ENCODE data around the gene PIGBOS1. TPM values are rescaled to one million over a fixed set of nuclear protein-coding genes. Genes with fewer than 3 reads are reported as not detected.
"Not testable (repeated sequence)": the region's sequence is repeated elsewhere in the genome, so short reads cannot be mapped to it uniquely, and the experiment has no call there.

PIGBOS1 gene
- total RNA-seq, 1 donor from 2014 or later: 12.3 TPM

DNA sequence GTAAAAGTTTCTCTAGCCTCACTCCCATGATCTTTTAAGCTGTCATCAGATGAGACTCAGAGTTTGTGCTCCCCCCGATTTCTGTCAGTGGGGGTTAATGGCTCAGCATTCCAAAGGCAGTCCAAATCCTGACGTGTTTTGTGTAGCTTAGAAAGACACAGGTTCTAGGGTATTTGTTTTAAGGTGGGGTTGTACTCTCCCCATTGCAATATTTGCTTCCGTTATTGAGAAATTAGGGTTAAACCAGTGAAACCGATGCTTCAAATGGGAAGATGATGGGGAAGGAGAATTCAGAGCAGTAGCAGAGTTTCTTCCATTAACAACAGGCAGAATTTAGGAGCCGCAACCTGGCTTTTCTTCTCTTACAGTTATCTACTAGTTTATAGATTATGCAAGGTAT lies 3.5 kb upstream of the PIGBOS1 start:
- Mint-ChIP-seq H3K36me3 (no peaks in the 10 kb centered on the region), H3K9me3 (no peaks in the 10 kb centered on the region), H3K4me3 (no peak overlapping the region), H3K27me3 (ENCODE audit: insufficient read depth, low read depth) (peaks cover 5% of the 10 kb centered on the region), H3K27ac (no peak overlapping the region), H3K4me1 (peaks cover 12% of the 10 kb centered on the region)
- Histone ChIP-seq H4K20me1 (ENCODE audit: low read depth) (no peaks in the 10 kb centered on the region), H3K27me3 (no peaks in the 10 kb centered on the region), H3K4me2 (peak overlapping the region; percentile 6), H2AFZ (replicated peaks) (no peak overlapping the region), H3K36me3 (no peaks in the 10 kb centered on the region), H3K9me3 (ENCODE audit: low read depth) (no peaks in the 10 kb centered on the region), H3F3A (ENCODE audit: low read depth) (peaks cover 10% of the 10 kb centered on the region), H3K27ac (no peak overlapping the region), H3K79me2 (ENCODE audit: low read depth) (peaks cover 31% of the 10 kb centered on the region), H3K4me1 (peaks cover 12% of the 10 kb centered on the region), H3K4me3 (no peak overlapping the region), H3K9ac (no peak overlapping the region)
- TF ChIP-seq EZH2phosphoT487 (IDR thresholded peaks at IDR 0.05): no peak
- peak; percentile 2 for DNase-seq (ENCODE audit: low spot score)

DNA sequence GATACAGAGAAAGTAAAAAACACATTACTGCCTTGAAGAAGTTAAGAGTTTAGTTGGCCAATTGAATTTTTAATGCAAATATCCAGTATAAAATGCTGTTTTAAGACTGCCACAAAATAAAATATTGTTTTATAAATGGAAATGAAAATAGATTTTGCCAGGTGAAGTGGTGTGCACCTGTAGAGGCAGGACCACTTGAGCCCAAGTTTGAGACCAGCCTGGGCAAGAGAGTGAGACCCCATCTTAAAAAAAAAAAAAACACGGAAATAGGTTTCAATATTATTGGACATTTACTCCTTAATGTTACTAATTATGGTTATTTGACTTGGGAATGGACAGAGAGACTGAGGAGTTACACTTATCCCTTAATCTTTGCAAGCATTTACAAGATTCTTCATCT lies 2.0 kb upstream of the PIGBOS1 start:
- H3K9me3 ChIP-seq (ENCODE audit: low read depth): no peaks in the 10 kb centered on the region
- no peak overlapping the region for H3K4me2 ChIP-seq
- H4K20me1 ChIP-seq (ENCODE audit: low read depth): no peaks in the 10 kb centered on the region
- H3K9ac ChIP-seq: no peak overlapping the region
- H3K4me3 ChIP-seq: no peak overlapping the region
- H3K36me3 ChIP-seq: no peaks in the 10 kb centered on the region
- peaks cover 10% of the 10 kb centered on the region for H3F3A ChIP-seq (ENCODE audit: low read depth)
- TF ChIP-seq EZH2 (IDR thresholded peaks at IDR 0.05) (no peak), EZH2phosphoT487 (IDR thresholded peaks at IDR 0.05) (no peak)
- TF ChIP-seq, protein P1, sequence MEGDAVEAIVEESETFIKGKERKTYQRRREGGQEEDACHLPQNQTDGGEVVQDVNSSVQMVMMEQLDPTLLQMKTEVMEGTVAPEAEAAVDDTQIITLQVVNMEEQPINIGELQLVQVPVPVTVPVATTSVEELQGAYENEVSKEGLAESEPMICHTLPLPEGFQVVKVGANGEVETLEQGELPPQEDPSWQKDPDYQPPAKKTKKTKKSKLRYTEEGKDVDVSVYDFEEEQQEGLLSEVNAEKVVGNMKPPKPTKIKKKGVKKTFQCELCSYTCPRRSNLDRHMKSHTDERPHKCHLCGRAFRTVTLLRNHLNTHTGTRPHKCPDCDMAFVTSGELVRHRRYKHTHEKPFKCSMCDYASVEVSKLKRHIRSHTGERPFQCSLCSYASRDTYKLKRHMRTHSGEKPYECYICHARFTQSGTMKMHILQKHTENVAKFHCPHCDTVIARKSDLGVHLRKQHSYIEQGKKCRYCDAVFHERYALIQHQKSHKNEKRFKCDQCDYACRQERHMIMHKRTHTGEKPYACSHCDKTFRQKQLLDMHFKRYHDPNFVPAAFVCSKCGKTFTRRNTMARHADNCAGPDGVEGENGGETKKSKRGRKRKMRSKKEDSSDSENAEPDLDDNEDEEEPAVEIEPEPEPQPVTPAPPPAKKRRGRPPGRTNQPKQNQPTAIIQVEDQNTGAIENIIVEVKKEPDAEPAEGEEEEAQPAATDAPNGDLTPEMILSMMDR (IDR thresholded peaks at IDR 0.05): no peak
- no peak for DNase-seq (ENCODE audit: low spot score)
- H3K27ac ChIP-seq: no peak overlapping the region
- no peak overlapping the region for H3K27ac Mint-ChIP-seq
- H3K27me3 ChIP-seq: no peaks in the 10 kb centered on the region
- H3K4me3 Mint-ChIP-seq: no peak overlapping the region
- peaks cover 3% of the 10 kb centered on the region for H3K36me3 Mint-ChIP-seq
- peaks cover 32% of the 10 kb centered on the region for H3K79me2 ChIP-seq (ENCODE audit: low read depth)
- H3K27me3 Mint-ChIP-seq (ENCODE audit: insufficient read depth, low read depth): peaks cover 5% of the 10 kb centered on the region
- H3K4me1 ChIP-seq: peaks cover 12% of the 10 kb centered on the region
- H3K9me3 Mint-ChIP-seq: no peaks in the 10 kb centered on the region
- peaks cover 12% of the 10 kb centered on the region for H3K4me1 Mint-ChIP-seq
- H2AFZ ChIP-seq (replicated peaks): no peak overlapping the region

DNA sequence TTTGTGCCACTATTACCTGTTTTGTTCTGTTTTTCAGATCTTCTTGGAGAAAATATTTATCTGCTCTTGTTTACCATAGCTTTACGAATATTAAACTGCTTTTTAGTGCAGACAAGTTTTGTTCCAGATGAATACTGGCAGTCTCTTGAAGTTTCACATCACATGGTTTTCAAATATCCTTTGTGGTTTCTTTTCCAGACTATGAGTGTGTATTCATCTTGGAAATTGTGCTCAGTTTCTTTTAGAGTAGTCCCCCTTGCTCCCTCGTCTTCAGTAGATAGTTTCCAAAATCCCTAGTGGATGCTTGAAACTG lies 1.3 kb upstream of the PIGBOS1 start:
- Histone ChIP-seq H3K4me3 (peak overlapping the region; percentile 60), H3K4me2 (peak overlapping the region; percentile 68), H3K27ac (no peak overlapping the region), H3K9ac (no peak overlapping the region), H3K4me1 (peaks cover 12% of the 10 kb centered on the region), H3F3A (ENCODE audit: low read depth) (peaks cover 10% of the 10 kb centered on the region), H3K36me3 (no peaks in the 10 kb centered on the region), H3K79me2 (ENCODE audit: low read depth) (peaks cover 32% of the 10 kb centered on the region), H4K20me1 (ENCODE audit: low read depth) (no peaks in the 10 kb centered on the region), H2AFZ (replicated peaks) (no peak overlapping the region), H3K27me3 (no peaks in the 10 kb centered on the region), H3K9me3 (ENCODE audit: low read depth) (no peaks in the 10 kb centered on the region)
- H3K36me3 Mint-ChIP-seq: peaks cover 3% of the 10 kb centered on the region
- peak overlapping the region; percentile 77 for H3K4me3 Mint-ChIP-seq
- DNase-seq (ENCODE audit: low spot score): no peak
- no peak overlapping the region for H3K27ac Mint-ChIP-seq
- H3K27me3 Mint-ChIP-seq (ENCODE audit: insufficient read depth, low read depth): peaks cover 5% of the 10 kb centered on the region
- no peaks in the 10 kb centered on the region for H3K9me3 Mint-ChIP-seq
- H3K4me1 Mint-ChIP-seq: peaks cover 12% of the 10 kb centered on the region
- no peak for TF ChIP-seq EZH2 (IDR thresholded peaks at IDR 0.05)
- TF ChIP-seq EZH2phosphoT487 (IDR thresholded peaks at IDR 0.05): no peak
- TF ChIP-seq, protein P1 (IDR thresholded peaks at IDR 0.05): no peak

DNA sequence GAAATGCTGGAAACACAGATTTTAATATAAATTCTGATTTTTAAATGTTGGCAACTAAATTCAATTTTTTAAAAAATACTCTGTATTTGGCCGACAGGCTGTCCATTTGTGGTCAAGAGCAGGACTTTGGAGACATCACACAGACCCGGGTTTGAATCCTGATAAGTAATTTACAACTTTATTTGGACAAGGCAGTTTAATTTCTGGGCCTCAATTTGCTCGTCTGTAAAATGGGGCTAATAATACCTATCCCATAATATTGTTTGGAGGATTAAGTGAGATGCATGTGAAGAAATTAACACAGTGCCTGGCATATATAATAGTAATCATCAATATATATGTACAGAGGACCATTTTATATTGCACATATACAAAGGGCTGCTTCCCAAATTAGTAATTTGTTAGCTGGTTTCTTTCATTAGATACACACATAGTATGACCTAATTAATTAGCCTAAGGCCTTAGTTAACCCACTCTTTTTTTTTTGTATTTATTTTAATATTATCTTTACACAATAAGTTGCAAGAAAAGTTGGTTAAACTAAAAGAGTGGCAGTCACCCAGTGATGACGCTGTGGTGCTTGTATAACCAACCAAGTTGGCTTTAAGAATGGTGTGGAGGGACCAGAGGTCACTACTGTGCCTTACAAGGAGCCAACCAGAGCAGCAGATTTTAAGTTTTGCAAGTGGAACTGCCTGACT lies 764 bp upstream of the PIGBOS1 start:
- peaks cover 5% of the 10 kb centered on the region for H3K27me3 Mint-ChIP-seq (ENCODE audit: insufficient read depth, low read depth)
- H3K4me3 Mint-ChIP-seq: peak overlapping the region; percentile 97
- no peaks in the 10 kb centered on the region for H3K9me3 Mint-ChIP-seq
- no peak overlapping the region for H3K9ac ChIP-seq
- H3K27ac ChIP-seq: no peak overlapping the region
- H3K4me1 Mint-ChIP-seq: peaks cover 12% of the 10 kb centered on the region
- H3K4me3 ChIP-seq: peak overlapping the region; percentile 60
- H3K9me3 ChIP-seq (ENCODE audit: low read depth): no peaks in the 10 kb centered on the region
- H3K79me2 ChIP-seq (ENCODE audit: low read depth): peaks cover 32% of the 10 kb centered on the region
- H3K36me3 ChIP-seq: no peaks in the 10 kb centered on the region
- peak overlapping the region; percentile 91 for H2AFZ ChIP-seq (replicated peaks)
- H3K36me3 Mint-ChIP-seq: peaks cover 3% of the 10 kb centered on the region
- no peaks in the 10 kb centered on the region for H3K27me3 ChIP-seq
- peak overlapping the region; percentile 68 for H3K4me2 ChIP-seq
- no peaks in the 10 kb centered on the region for H4K20me1 ChIP-seq (ENCODE audit: low read depth)
- no peak for TF ChIP-seq EZH2 (IDR thresholded peaks at IDR 0.05)
- no peak for TF ChIP-seq EZH2phosphoT487 (IDR thresholded peaks at IDR 0.05)
- TF ChIP-seq, protein P1 (IDR thresholded peaks at IDR 0.05): no peak
- peaks cover 12% of the 10 kb centered on the region for H3K4me1 ChIP-seq
- peaks cover 10% of the 10 kb centered on the region for H3F3A ChIP-seq (ENCODE audit: low read depth)
- DNase-seq (ENCODE audit: low spot score): peak; percentile 7
- no peak overlapping the region for H3K27ac Mint-ChIP-seq

DNA sequence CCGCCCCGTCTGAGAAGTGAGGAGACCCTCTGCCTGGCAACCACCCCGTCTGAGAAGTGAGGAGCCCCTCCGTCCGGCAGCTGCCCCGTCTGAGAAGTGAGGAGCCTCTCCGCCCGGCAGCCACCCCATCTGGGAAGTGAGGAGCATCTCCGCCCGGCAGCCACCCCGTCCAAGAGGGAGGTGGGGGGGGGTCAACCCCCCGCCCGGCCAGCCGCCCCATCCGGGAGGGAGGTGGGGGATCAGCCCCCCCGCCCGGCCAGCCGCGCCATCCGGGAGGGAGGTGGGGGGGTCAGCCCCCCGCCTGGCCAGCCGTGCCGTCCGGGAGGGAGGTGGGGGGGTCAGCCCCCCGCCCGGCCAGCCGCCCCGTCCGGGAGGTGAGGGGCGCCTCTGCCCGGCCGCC lies 16.1 kb downstream of the PIGBOS1 start:
- not testable (repeated sequence) for H3F3A ChIP-seq (ENCODE audit: low read depth); H3K36me3 ChIP-seq; H3K4me2 ChIP-seq; H3K9ac ChIP-seq; H3K27ac Mint-ChIP-seq; H3K27me3 ChIP-seq; H3K4me1 Mint-ChIP-seq; H3K27me3 Mint-ChIP-seq (ENCODE audit: insufficient read depth, low read depth); H4K20me1 ChIP-seq (ENCODE audit: low read depth); H2AFZ ChIP-seq (replicated peaks); DNase-seq (ENCODE audit: low spot score); H3K27ac ChIP-seq; H3K4me3 Mint-ChIP-seq; H3K4me3 ChIP-seq; H3K9me3 ChIP-seq (ENCODE audit: low read depth); H3K79me2 ChIP-seq (ENCODE audit: low read depth); H3K4me1 ChIP-seq
- peaks cover 25% of the 10 kb centered on the region for H3K36me3 Mint-ChIP-seq
- peaks cover 17% of the 10 kb centered on the region for H3K9me3 Mint-ChIP-seq

Data from neural progenitor cell (in vitro differentiated cells).